Cardiac fibroblast (primary cell): ENCODE data around the gene HBA2.
A peak's percentile ranks its signal among the peaks of the same experiment; 100 is the strongest.

Experiments used
- DNase-seq, 2 donors: peaks; one replicate each; pipeline versions ENCODE4 v3.0.0 to v3.0.0-alpha.2; 2010; ENCODE audit warnings: low read depth in 2 of 2
- H3K4me3 ChIP-seq, 2 donors: replicated peaks in 1 of 2; 1 replicate in 1 of 2; 2 replicates in 1 of 2; pipeline ENCODE4 v1.5.1; 2011; ENCODE audit warnings: low read depth in 2 of 2, low read length in 2 of 2, mild to moderate bottlenecking in 2 of 2, moderate library complexity in 1 of 2
- TF ChIP-seq, protein P1 (sequence below): IDR thresholded peaks from one replicate; pipeline ENCODE4 v1.5.1; 2011; ENCODE audit warnings: low read depth, mild to moderate bottlenecking, low read length, inconsistent platforms

HBA2 gene

DNA sequence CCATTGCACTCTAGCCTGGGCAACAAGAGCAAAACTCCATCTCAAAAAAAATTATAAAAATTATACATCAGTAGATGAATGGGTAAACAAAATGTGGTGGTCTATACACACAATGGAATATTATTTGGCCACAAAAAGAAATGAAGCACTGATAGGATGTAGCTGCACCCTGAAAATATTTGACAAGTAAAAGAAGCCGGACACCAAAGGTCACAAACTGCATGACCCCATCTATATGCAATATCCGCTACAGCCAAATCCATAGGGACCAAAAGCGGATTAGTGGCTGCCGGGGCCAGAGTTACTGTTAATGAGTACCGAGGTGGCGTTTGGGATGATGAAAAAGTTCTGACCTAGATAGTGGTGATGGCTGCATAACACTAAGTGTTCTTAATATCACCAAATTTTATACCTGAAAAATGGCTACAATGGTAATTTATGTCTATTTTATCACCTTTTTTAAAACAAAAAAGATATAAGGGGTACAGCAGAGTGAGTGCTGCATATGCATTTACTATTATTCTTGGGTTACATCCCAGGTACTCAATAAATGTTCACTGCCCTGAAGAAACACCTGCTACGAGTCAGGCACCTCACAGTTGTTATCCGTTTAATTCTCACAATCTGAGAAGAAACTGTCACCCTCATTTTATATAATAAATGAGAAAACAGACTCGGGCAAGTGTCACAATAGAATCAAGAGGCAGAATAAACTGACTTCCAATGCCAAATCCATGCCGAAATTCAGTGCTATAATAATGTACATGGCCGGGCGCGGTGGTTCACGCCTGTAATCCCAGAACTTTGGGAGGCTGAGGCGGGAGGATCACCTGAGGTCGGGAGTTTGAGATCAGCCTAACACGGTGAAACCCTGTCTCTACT is 6.8 kb downstream of the HBA2 start:
- no peak overlapping the region for H3K4me3 ChIP-seq
- DNase-seq = no peak
- TF ChIP-seq, protein P1, sequence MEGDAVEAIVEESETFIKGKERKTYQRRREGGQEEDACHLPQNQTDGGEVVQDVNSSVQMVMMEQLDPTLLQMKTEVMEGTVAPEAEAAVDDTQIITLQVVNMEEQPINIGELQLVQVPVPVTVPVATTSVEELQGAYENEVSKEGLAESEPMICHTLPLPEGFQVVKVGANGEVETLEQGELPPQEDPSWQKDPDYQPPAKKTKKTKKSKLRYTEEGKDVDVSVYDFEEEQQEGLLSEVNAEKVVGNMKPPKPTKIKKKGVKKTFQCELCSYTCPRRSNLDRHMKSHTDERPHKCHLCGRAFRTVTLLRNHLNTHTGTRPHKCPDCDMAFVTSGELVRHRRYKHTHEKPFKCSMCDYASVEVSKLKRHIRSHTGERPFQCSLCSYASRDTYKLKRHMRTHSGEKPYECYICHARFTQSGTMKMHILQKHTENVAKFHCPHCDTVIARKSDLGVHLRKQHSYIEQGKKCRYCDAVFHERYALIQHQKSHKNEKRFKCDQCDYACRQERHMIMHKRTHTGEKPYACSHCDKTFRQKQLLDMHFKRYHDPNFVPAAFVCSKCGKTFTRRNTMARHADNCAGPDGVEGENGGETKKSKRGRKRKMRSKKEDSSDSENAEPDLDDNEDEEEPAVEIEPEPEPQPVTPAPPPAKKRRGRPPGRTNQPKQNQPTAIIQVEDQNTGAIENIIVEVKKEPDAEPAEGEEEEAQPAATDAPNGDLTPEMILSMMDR = no peak

DNA sequence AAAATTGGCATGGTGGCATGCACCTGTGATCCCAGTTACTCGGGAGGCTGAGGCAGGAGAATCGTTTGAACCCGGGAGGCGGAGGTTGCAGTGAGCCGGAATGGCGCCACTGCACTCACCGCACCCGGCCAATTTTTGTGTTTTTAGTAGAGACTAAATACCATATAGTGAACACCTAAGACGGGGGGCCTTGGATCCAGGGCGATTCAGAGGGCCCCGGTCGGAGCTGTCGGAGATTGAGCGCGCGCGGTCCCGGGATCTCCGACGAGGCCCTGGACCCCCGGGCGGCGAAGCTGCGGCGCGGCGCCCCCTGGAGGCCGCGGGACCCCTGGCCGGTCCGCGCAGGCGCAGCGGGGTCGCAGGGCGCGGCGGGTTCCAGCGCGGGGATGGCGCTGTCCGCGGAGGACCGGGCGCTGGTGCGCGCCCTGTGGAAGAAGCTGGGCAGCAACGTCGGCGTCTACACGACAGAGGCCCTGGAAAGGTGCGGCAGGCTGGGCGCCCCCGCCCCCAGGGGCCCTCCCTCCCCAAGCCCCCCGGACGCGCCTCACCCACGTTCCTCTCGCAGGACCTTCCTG is 7.5 kb downstream of the HBA2 start, which contains the start of gene HBQ1:
HBQ1 (plus strand) TSS at position 359 of the 575 bp plus-strand sequence; CDS start at position 387, 28 bp downstream.
- TF ChIP-seq, protein P1 = no peak
- peak within 1 kb of the TSS; percentile 21 to 35 for H3K4me3 ChIP-seq
- peak; percentile 17 to 29 for DNase-seq

DNA sequence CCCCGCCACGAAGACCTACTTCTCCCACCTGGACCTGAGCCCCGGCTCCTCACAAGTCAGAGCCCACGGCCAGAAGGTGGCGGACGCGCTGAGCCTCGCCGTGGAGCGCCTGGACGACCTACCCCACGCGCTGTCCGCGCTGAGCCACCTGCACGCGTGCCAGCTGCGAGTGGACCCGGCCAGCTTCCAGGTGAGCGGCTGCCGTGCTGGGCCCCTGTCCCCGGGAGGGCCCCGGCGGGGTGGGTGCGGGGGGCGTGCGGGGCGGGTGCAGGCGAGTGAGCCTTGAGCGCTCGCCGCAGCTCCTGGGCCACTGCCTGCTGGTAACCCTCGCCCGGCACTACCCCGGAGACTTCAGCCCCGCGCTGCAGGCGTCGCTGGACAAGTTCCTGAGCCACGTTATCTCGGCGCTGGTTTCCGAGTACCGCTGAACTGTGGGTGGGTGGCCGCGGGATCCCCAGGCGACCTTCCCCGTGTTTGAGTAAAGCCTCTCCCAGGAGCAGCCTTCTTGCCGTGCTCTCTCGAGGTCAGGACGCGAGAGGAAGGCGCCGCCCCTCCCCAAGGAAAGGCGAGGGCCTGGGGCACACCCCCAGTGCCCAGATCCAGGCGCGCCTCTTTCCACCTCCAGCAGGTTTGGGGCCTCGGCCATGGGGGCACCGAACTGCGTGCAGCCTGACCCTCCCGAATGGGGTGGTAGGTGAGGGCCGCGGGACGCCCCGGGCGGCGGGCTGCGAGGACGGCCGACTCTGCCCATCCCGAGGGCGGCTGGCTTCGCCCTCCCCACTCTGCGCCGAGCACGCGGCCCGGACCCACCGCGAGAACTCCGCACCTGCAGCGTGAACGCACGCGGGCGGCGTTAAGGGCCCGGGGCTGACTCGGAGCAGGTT is 8.2 kb downstream of the HBA2 start:
- peak; percentile 62 to 63 for DNase-seq
- H3K4me3 ChIP-seq = peak overlapping the region; percentile 21 to 35
- TF ChIP-seq, protein P1 = no peak

DNA sequence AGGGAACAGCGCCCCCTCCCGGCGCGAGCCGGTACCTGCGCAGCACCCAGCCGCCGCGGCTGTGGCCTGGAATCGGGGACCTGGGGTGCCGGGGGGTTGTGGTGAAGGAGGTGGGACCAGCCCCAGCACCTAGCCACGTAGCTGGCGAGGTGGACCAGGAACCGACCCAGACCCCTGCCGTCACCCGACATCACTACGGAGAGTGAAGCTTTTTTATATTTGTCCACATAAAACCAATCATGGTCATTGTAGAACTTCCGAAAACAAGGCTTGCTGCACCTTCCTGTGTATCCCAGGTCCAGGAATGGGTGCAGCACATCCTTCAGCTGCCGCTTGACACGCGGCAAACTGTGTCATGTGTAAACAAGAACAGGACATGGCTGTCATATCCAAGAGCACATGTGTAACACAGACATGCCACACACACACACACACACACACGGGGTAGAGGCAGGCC is 8.9 kb downstream of the HBA2 start:
- DNase-seq = peak; percentile 11 to 21
- TF ChIP-seq, protein P1 = peak; percentile 88
- no peak overlapping the region for H3K4me3 ChIP-seq

DNA sequence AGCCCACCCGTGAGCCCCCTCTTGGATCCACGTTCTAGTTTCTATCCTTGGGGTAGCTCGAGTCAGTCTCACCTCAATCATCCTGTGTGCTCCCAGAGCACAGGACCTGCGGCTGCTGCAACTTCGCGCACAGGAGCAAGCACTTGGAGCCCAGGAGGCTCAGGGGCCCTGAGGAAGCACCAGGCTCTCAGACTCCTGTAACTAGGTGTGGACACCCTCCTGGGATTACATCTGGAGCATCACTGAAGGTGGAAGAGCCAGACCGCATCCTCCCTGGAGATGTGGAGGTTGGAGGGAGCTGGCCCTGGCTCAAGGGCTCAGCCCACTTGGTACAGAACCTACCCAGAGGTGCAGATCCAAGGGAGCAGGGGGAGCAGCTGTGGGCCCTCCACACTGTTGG is 10.3 kb downstream of the HBA2 start:
- no peak overlapping the region for H3K4me3 ChIP-seq
- TF ChIP-seq, protein P1 = no peak
- DNase-seq = no peak

DNA sequence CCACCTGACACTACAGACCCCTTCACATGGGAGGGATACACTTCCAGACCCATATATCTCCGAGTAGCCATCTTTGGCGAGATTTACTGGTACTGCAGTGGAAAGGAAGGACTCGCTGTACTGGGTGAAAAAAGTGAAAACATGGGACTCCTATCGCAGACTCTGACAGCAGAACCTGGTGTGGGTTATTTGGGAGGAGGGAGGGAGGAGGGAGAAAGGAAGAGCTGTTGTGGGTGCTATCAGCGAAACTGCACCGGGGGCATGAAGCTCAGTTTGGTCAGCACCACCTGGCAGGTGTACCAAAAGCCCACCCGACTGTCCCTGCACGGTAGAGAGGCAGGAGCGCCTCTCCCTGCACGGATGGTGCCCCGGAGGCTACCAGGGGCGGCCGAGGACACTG is 12.5 kb downstream of the HBA2 start:
- no peak for DNase-seq
- no peak overlapping the region for H3K4me3 ChIP-seq
- TF ChIP-seq, protein P1 = no peak
